ENCODE measurements around the gene MLPH. TPM values are rescaled to one million over a fixed set of nuclear protein-coding genes. Genes with fewer than 3 reads are reported as not detected.
"Not testable (repeated sequence)": the region's sequence is repeated elsewhere in the genome, so short reads cannot be mapped to it uniquely, and the experiment has no call there.

Gene MLPH
- total RNA-seq, 4 donors from 2014 or later: 1.8 to 13.8 (median 10.8) TPM

GRCh38 chr2:237464757-237465391 lies 22.2 kb upstream of the MLPH start:
- H3K4me3 ChIP-seq: no peak overlapping the region
- H3K27me3 ChIP-seq: no peaks in the 10 kb centered on the region
- H3K9me3 ChIP-seq: no peaks in the 10 kb centered on the region
- WGBS, 2 donors (ENCODE audit: low coverage in 1 of 2): 94 to 97% methylated on average over 3 to 4 of the region's 8 CpGs
- no peak for ATAC-seq
- TF ChIP-seq EP300 (IDR thresholded peaks at IDR 0.05) (no peak), POLR2AphosphoS5 (IDR thresholded peaks at IDR 0.05) (no peak), POLR2A (IDR thresholded peaks at IDR 0.05) (no peak)
- TF ChIP-seq, protein P1, sequence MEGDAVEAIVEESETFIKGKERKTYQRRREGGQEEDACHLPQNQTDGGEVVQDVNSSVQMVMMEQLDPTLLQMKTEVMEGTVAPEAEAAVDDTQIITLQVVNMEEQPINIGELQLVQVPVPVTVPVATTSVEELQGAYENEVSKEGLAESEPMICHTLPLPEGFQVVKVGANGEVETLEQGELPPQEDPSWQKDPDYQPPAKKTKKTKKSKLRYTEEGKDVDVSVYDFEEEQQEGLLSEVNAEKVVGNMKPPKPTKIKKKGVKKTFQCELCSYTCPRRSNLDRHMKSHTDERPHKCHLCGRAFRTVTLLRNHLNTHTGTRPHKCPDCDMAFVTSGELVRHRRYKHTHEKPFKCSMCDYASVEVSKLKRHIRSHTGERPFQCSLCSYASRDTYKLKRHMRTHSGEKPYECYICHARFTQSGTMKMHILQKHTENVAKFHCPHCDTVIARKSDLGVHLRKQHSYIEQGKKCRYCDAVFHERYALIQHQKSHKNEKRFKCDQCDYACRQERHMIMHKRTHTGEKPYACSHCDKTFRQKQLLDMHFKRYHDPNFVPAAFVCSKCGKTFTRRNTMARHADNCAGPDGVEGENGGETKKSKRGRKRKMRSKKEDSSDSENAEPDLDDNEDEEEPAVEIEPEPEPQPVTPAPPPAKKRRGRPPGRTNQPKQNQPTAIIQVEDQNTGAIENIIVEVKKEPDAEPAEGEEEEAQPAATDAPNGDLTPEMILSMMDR (IDR thresholded peaks at IDR 0.05): no peak
- no peaks in the 10 kb centered on the region for H3K36me3 ChIP-seq
- no peaks in the 10 kb centered on the region for H3K4me1 ChIP-seq
- no peak overlapping the region for H3K27ac ChIP-seq

GRCh38 chr2:237465515-237466148 lies 21.4 kb upstream of the MLPH start:
- no peak for ATAC-seq
- H3K4me1 ChIP-seq: no peaks in the 10 kb centered on the region
- no peaks in the 10 kb centered on the region for H3K27me3 ChIP-seq
- no peaks in the 10 kb centered on the region for H3K9me3 ChIP-seq
- TF ChIP-seq, protein P1 (IDR thresholded peaks at IDR 0.05): no peak
- H3K27ac ChIP-seq: no peak overlapping the region
- no peak overlapping the region for H3K4me3 ChIP-seq
- no peaks in the 10 kb centered on the region for H3K36me3 ChIP-seq
- WGBS, 2 donors (ENCODE audit: low coverage in 1 of 2): 83 to 92% methylated on average over 11 to 13 of the region's 16 CpGs

GRCh38 chr2:237466211-237466610 lies 20.8 kb upstream of the MLPH start:
- no peaks in the 10 kb centered on the region for H3K9me3 ChIP-seq
- no peaks in the 10 kb centered on the region for H3K27me3 ChIP-seq
- TF ChIP-seq POLR2A (IDR thresholded peaks at IDR 0.05) (no peak), POLR2AphosphoS5 (IDR thresholded peaks at IDR 0.05) (no peak), EP300 (IDR thresholded peaks at IDR 0.05) (no peak)
- TF ChIP-seq, protein P1 (IDR thresholded peaks at IDR 0.05): no peak
- 54 to 58% methylated on average over 4 to 6 of the region's 6 CpGs for WGBS, 2 donors (ENCODE audit: low coverage in 1 of 2)
- no peaks in the 10 kb centered on the region for H3K36me3 ChIP-seq
- no peak for ATAC-seq
- peaks cover 0 to under 1% (median 0%) of the 10 kb centered on the region in 3 donors for H3K4me1 ChIP-seq
- H3K4me3 ChIP-seq: no peak overlapping the region
- no peak overlapping the region for H3K27ac ChIP-seq

GRCh38 chr2:237467447-237468179 lies 19.4 kb upstream of the MLPH start:
- Histone ChIP-seq H3K27ac (no peak overlapping the region), H3K36me3 (no peaks in the 10 kb centered on the region), H3K9me3 (no peaks in the 10 kb centered on the region), H3K4me3 (no peak overlapping the region), H3K4me1 (peaks cover 0 to 14% (median 5%) of the 10 kb centered on the region in 3 donors), H3K27me3 (no peaks in the 10 kb centered on the region)
- WGBS, 2 donors (ENCODE audit: low coverage in 1 of 2): 70 to 81% methylated on average over 4 to 5 of the region's 5 CpGs
- TF ChIP-seq EP300 (IDR thresholded peaks at IDR 0.05) (no peak), POLR2A (IDR thresholded peaks at IDR 0.05) (no peak), POLR2AphosphoS5 (IDR thresholded peaks at IDR 0.05) (no peak)
- TF ChIP-seq, protein P1 (IDR thresholded peaks at IDR 0.05): no peak
- ATAC-seq: no peak

- not testable (repeated sequence) for H3K36me3 ChIP-seq, ATAC-seq, H3K9me3 ChIP-seq, H3K27me3 ChIP-seq, H3K4me3 ChIP-seq, H3K27ac ChIP-seq
- peaks cover 0 to 26% (median 8%) of the 10 kb centered on the region in 3 donors for H3K4me1 ChIP-seq
- WGBS, 2 donors (ENCODE audit: low coverage in 1 of 2): 80 to 84% methylated on average over 4 to 6 of the region's 7 CpGs
These were observed 17.6 kb upstream of the MLPH start for GRCh38 chr2:237469410-237469809.
